GM18868 (cell line): ENCODE data around the gene TRIM75.
"Not testable (repeated sequence)": the region's sequence is repeated elsewhere in the genome, so short reads cannot be mapped to it uniquely, and the experiment has no call there.

ENCODE experiments used
- ATAC-seq: cut with Tn5 transposase; IDR thresholded peaks from one replicate; pipeline ENCODE4 v1.9.1; 2021; ENCODE audit warnings: mild to moderate bottlenecking, moderate library complexity; ENCODE audit not compliant: unreplicated experiment

Gene TRIM75

DNA sequence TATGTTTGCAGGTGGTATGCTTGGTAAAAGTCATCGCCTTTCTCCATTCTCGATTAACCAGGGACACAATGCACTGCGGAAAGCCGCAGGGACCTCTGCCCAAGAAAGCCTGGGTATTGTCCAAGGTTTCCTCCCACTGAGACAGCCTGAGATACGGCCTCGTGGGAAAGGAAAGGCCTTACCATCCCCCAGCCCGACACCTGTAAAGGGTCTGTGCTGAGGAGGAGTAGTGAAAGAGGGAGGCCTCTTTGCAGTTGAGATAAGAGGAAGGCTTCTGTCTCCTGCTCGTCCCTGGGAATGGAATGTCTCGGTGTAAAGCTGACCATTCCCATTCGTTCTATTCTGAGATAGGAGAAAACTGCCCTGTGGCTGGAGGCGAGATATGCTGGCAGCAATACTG is 19.7 kb downstream of the TRIM75 start:
- not testable (repeated sequence) for ATAC-seq

DNA sequence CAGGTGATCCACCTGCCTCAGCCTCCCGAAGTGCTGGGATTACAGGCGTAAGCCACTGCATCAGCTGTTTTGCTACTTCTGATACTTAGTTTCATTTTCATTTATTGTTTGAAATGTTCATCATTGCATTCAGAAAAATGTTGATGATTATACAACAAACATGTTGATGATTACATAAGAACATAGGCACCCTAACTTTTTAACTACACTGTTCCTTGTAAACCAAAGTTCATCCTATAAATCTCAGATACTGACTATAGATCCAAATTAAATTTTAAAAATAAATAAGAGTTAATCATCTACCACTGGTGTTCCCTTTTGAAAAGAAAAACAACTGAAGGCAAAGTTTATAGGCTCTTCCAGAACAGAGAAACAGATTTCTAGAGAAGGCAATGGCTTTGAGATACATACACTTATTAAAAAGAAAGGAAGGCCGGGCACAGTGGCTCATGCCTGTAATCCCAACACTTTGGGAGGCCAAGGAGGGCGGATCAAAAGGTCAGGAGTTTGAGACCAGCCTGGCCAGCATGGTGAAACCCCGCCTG is 23.4 kb downstream of the TRIM75 start:
- no peak for ATAC-seq

DNA sequence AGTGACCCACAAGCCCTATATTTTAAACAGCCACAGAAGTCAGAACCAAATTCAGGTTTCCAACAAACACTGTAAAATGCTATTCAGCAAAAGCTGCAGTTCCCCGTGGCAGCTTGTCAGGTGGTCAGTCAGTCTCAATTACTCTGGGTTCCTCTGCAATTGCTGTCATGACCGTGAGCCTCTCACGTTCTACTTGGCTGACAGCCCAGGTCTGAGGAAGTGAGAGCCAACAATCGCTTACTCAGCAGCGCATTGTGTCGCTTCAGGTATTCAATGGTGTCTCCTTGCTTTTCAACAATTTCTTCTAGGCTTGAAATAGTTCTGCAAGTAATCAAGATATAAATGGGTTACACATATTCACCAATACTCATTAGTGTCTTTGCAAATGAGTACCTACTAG is 25.8 kb downstream of the TRIM75 start:
- peak; percentile 76 for ATAC-seq

DNA sequence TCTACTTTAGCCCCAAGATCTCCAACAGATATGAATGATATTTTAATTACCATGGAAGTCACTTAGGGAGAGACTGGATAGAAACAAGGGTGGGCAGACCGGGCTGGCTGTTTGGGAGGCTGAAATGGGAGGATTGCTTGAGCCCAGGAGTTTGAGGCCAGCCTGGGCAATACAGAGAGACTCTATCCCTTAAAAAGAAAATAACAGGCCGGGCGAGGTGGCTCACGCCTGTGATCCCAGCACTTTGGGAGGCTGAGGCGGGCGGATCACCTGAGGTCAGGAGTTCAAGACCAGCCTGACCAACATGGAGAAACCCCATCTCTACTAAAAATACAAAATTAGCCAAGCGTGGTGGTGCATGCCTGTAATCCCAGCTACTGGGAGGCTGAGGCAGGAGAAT is 31.1 kb downstream of the TRIM75 start:
- not testable (repeated sequence) for ATAC-seq

DNA sequence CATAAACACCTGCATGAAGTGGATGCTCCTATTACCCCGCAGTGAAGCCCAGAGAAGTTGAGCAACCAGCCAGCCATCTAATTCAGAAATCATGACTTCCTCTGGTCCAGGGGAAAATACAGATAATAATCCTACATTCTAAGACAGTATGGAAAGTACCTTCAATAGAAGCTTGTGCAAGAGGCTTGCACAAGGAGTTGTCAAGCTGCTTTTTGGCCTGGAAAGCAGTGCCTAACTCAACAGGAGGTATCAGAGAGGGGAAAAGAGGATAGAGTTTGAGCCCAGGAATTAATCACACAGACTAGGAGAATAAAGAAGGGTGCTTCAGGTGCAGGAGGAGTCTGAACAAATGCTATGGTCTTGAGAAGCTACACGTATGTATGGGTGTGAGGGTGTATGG is 32.3 kb downstream of the TRIM75 start:
- no peak for ATAC-seq

DNA sequence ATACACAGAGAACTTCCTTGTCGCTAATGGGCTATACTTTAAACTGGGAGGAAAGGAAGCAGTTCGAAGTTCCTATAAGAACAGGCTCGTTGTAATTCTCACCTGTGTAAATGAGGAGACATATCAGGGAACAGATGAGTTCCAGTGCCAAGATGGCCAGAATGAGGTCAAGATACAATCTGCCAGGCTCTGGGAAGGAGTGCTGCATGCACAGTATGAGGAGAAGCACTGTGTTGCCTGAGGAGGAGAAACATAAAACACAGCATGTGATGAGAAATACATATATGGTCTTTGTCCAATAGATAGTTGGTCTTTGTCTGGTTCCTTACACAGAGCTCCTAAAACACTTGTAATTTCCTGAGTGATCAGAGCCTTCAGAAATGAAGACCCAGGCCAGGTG is 34.7 kb downstream of the TRIM75 start:
- no peak for ATAC-seq

DNA sequence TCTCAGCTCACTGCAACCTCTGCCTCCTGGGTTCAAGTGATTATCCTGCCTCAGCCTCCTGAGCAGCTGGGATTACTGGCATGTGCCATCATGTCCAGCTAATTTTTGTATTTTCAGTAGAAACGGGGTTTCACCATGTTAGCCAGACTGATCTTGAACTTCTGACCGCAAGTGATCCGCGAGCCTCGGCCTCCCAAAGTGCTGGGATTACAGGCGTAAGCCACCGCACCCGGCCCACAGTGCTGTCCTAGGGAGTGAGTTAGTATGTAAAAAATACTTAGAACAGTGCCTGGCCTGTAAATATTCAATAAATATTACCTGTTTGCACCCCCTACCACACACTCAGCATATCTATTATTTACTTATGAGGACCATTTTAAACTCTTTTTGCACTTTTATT is 38.5 kb downstream of the TRIM75 start:
- ATAC-seq, result not testable (repeated sequence)

DNA sequence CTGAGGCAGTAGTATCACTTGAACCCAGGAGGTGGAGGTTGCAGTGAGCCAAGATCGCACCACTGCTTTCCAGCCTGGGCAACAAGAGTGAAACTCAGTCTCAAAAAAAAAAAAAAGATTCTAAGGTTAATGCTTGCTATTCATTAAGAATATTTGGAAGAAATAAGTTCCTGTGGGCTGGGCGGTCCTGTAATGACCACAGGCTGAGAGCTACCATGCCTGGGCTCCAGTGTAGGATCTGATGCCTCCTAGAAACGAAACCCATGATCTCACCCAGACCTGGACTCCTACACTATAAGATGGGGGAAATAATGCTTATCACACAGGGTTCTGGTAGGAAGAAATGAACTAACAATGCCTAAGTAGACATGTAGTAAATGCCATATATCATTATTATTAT is 41.2 kb downstream of the TRIM75 start:
- ATAC-seq, result no peak

DNA sequence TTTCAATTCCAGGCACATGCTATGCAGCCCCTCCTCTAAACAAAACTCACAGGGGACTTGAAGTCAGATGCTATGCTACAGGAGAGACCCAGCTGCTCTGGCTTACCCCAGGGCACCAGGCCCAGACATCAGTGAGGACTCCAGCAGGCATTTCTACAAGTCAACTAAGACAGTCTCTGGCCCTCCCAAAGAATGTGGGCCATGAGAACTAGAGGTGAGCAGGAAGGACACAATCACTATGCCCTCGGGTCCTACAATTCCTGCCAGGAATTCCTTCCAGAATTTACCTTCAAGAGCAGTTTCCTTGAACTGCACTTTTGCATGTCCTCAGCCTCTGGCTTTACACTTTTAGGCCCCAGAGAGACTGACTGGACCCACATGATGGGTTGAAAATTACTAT is 41.6 kb downstream of the TRIM75 start:
- ATAC-seq, result no peak

DNA sequence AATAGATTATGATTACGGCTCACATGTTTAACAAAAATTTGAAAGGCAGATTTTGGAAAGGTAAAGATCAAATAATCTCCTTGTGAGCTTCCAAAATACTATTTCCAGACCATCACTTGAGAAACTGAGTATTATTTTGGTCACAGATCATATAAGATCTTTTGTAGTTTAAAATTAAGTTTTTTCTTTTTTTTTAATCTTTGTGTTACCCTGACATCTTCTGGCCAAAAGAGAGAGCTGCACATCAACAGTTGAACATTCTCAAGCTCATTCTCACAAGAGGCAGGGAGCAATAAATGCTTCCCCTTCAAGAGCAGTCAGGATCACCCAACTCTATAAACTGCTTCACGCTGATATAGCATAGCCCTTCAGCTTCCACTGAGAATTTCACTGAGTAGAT is 43.1 kb downstream of the TRIM75 start:
- peak; percentile 69 for ATAC-seq

DNA sequence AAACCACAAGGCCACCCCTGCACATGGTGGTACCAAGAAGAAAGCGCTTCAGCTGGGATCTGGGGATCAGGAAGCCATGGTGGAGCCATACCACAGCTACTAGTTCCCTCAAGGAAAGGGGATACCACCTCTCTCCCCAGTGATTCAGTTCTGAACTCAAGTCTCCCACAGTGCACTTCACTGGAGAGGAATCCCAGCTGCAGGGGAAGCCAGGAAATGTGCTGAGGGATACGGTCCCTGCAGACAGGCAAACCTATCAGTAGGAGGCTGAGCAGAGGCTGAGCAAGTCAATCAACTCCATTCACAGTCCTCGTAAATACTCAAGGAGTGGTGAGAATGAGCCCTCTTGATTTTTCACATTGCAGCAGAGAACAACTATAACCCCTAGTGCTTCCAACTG is 48.0 kb downstream of the TRIM75 start:
- no peak for ATAC-seq

DNA sequence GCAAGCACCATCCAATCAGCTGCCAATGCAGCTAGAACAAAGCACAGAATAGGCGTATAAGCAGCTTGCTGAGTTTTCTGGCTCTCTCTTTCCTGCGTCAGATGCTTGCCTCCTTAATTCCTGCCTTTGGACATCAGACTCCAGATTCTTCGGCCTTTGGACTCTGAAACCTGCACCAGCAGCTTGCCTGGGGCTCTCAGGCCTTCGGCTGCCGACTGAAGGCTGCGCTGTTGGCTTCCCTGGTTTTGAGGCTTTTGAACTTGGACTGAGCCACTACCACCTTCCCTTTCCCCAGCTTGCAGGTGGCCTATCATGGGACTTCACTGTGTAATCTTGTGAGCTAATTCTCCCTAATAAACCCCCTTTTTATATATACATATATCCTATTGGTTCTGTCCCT is 52.9 kb downstream of the TRIM75 start:
- ATAC-seq, result no peak
